IMR-90 (cell line): ENCODE results near the gene PIEZO1.

ENCODE experiments used
- BHLHE40 ChIP-seq: fragments of 150-350 bp; IDR thresholded peaks from 2 replicates; pipeline ENCODE4 v1.6.1; 2016; ENCODE audit warnings: mild to moderate bottlenecking, low read depth, low read length
- CHD1 ChIP-seq: IDR thresholded peaks from 2 replicates; pipeline ENCODE4 v1.6.1; 2012; ENCODE audit warnings: low read depth, low read length, improper control_type of control experiment
- FOS ChIP-seq: fragments of 150-350 bp; IDR thresholded peaks from 2 replicates; pipeline ENCODE4 v1.6.1; 2016; ENCODE audit warnings: low read depth, low read length
- MAZ ChIP-seq: IDR thresholded peaks from 2 replicates; pipeline ENCODE4 v1.6.1; 2012; ENCODE audit warnings: low read depth, mild to moderate bottlenecking, low read length, improper control_type of control experiment, moderate library complexity, borderline replicate concordance
- MXI1 ChIP-seq: IDR thresholded peaks from 2 replicates; pipeline ENCODE4 v1.6.1; 2012; ENCODE audit warnings: low read depth, mild to moderate bottlenecking, low read length, moderate library complexity, borderline replicate concordance
- NFE2L2 ChIP-seq: fragments of 150-350 bp; IDR thresholded peaks from 2 replicates; pipeline ENCODE4 v1.6.1; 2016; ENCODE audit warnings: low read depth, mild to moderate bottlenecking, low read length
- POLR2A ChIP-seq: IDR thresholded peaks from 2 replicates; pipeline ENCODE4 v1.6.1; 2012; ENCODE audit warnings: mild to moderate bottlenecking, low read depth, low read length
- RAD21 ChIP-seq: IDR thresholded peaks from 2 replicates; pipeline ENCODE4 v1.6.1; 2012; ENCODE audit warnings: low read length, improper control_type of control experiment
- RCOR1 ChIP-seq: IDR thresholded peaks from 2 replicates; pipeline ENCODE4 v1.6.1; 2012; ENCODE audit warnings: mild to moderate bottlenecking, low read length, improper control_type of control experiment; ENCODE audit not compliant: insufficient replicate concordance
- RFX5 ChIP-seq: IDR thresholded peaks from 2 replicates; pipeline ENCODE4 v1.8.0; 2012; ENCODE audit warnings: low read depth, mild to moderate bottlenecking, low read length, moderate library complexity
- SMC3 ChIP-seq: fragments of 150-350 bp; IDR thresholded peaks from 2 replicates; pipeline ENCODE4 v1.6.1; 2016; ENCODE audit warnings: low read depth, mild to moderate bottlenecking, antibody characterized with exemption, low read length, moderate library complexity
- USF2 ChIP-seq: fragments of 150-350 bp; IDR thresholded peaks from 2 replicates; pipeline ENCODE4 v1.6.1; 2017; ENCODE audit warnings: mild to moderate bottlenecking, antibody characterized with exemption, low read length, low read depth
- TF ChIP-seq, protein P1 (sequence below): conservative IDR thresholded peaks from 2 replicates; pipeline ENCODE4 v1.5.1; 2012; ENCODE audit warnings: mild to moderate bottlenecking, low read depth, low read length, improper control_type of control experiment

GRCh38 chr16:88725609-88726407, 59.2 kb downstream of the PIEZO1 start:
- TF ChIP-seq, protein P1, sequence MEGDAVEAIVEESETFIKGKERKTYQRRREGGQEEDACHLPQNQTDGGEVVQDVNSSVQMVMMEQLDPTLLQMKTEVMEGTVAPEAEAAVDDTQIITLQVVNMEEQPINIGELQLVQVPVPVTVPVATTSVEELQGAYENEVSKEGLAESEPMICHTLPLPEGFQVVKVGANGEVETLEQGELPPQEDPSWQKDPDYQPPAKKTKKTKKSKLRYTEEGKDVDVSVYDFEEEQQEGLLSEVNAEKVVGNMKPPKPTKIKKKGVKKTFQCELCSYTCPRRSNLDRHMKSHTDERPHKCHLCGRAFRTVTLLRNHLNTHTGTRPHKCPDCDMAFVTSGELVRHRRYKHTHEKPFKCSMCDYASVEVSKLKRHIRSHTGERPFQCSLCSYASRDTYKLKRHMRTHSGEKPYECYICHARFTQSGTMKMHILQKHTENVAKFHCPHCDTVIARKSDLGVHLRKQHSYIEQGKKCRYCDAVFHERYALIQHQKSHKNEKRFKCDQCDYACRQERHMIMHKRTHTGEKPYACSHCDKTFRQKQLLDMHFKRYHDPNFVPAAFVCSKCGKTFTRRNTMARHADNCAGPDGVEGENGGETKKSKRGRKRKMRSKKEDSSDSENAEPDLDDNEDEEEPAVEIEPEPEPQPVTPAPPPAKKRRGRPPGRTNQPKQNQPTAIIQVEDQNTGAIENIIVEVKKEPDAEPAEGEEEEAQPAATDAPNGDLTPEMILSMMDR, result no peak
- TF ChIP-seq USF2, result no peak
- no peak for TF ChIP-seq SMC3
- no peak for TF ChIP-seq FOS
- no peak for TF ChIP-seq POLR2A
- TF ChIP-seq RAD21, result no peak
- TF ChIP-seq MXI1, result no peak
- TF ChIP-seq RFX5, result no peak
- no peak for TF ChIP-seq RCOR1
- TF ChIP-seq BHLHE40, result no peak
- no peak for TF ChIP-seq CHD1
- TF ChIP-seq MAZ, result no peak
- TF ChIP-seq NFE2L2, result no peak
